Vagina (tissue), 2 donors: ENCODE results near the gene ARVCF.

ENCODE experiments used
- POLR2A ChIP-seq, 2 donors: fragments of 450-650 bp; IDR thresholded peaks; one replicate each; pipeline ENCODE4 v1.6.1; 2017; ENCODE audit warnings: antibody characterized with exemption in 2 of 2, mild to moderate bottlenecking in 2 of 2, moderate library complexity in 2 of 2
- POLR2AphosphoS5 ChIP-seq, 2 donors: sonication (generic); formaldehyde crosslinking; IDR thresholded peaks; one replicate each; pipeline ENCODE4 v1.9.0; 2017; ENCODE audit warnings: antibody characterized with exemption in 2 of 2, mild to moderate bottlenecking in 2 of 2, low read depth in 1 of 2; ENCODE audit not compliant: insufficient read depth in 1 of 2
- TF ChIP-seq, protein P1 (sequence below), 3 experiments: fragments of 450-650 bp in 2 of 3; fragments of 200-600 bp in 1 of 3; sonication (generic) in 1 of 3; IDR thresholded peaks; one replicate each; pipeline ENCODE4 v1.5.1; 2017 to 2019; ENCODE audit warnings: antibody characterized with exemption in 3 of 3, mild to moderate bottlenecking in 2 of 3, moderate library complexity in 2 of 3

DNA sequence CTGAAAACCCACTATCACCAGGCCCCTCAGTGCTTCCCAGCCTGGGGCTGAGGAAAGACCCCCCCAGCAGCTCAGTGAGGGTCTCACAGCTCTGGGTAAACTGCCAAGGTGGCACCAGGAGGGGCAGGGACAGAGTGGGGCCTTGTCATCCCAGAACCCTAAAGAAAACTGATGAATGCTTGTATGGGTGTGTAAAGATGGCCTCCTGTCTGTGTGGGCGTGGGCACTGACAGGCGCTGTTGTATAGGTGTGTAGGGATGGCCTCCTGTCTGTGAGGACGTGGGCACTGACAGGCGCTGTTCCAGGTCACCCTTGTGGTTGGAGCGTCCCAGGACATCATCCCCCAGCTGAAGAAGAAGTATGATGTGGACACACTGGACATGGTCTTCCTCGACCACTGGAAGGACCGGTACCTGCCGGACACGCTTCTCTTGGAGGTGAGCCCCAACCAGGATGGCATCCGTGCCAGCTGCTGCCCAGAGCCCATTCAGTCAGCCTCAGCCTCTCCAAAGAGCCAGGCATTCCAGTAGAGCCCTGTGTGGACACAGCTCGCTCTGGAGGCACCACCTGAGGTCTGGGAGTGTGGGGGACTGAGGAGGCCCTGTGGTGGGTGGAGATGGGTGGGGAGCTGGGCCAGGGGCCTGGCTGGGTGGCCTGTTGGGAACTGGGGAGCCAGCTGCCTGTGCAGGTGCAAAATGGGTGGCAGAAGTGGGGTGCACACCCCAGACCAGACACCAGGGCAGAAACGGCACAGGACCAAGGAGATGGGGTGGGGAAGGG, 52.6 kb downstream of the ARVCF start:
- no peak for TF ChIP-seq POLR2AphosphoS5 (IDR thresholded peaks at IDR 0.05; ENCODE audit: insufficient read depth in 1 of 2, low read depth in 1 of 2)
- TF ChIP-seq, protein P1, sequence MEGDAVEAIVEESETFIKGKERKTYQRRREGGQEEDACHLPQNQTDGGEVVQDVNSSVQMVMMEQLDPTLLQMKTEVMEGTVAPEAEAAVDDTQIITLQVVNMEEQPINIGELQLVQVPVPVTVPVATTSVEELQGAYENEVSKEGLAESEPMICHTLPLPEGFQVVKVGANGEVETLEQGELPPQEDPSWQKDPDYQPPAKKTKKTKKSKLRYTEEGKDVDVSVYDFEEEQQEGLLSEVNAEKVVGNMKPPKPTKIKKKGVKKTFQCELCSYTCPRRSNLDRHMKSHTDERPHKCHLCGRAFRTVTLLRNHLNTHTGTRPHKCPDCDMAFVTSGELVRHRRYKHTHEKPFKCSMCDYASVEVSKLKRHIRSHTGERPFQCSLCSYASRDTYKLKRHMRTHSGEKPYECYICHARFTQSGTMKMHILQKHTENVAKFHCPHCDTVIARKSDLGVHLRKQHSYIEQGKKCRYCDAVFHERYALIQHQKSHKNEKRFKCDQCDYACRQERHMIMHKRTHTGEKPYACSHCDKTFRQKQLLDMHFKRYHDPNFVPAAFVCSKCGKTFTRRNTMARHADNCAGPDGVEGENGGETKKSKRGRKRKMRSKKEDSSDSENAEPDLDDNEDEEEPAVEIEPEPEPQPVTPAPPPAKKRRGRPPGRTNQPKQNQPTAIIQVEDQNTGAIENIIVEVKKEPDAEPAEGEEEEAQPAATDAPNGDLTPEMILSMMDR (IDR thresholded peaks at IDR 0.05): no peak
- TF ChIP-seq POLR2A (IDR thresholded peaks at IDR 0.05): no peak
